Measurements from ENCODE around the gene CYB5R3. TPM values are rescaled to one million over a fixed set of nuclear protein-coding genes. Genes with fewer than 3 reads are reported as not detected.

Gene CYB5R3
- total and polyA plus RNA-seq, 2 donors (not counting 1 experiment from before 2014, with no cell fraction given) = 82.1 to 298 TPM

DNA sequence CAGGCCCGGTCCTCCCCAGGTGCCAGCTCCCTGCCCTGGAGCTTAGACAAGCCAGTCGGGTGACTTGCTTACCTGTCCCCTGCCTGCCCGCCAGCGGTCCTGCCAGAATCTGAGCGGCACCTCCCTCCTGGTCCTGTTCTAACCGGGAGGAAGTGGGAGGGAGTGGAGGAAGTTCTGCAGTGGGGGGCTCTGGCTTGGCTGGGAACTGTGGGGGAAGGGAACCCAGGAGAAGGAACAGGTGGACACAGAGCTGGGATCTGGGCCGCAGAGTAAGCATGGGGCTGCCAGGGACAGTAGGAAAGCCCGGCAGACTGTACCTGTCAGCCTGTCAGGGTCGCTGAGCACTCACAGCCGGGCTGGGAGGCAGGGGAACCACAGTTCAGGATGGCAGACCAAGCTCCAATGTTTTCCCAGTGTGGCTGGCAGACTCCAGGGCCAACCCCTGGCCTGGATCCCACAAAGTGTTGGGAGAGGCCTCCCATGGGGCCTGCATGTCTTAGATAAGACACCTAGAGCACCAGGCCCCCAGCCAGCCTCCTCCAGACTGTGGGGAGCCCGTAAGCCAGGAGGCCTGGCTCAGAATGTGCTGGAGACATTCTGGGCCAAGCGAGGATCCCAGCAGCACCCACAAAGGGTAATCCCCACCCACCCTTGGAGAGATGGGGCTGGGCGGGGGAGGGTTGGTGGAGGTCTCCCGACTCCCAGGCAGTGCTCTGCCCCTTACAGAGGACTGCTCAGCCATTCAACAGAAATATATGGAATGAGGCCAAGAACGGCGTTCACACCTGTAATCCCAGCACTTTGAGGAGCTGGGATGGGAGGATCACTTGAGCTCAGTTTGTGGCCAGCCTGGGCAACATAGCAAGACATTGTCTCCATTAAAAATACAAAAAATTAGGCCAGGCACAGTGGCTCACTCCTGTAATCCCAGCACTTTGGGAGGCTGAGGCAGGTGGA lies 2.3 kb downstream of the CYB5R3 start:
- H4K20me1 ChIP-seq (ENCODE audit: control insufficient read depth, extremely low read depth, insufficient read depth, low read length) = no peaks in the 10 kb centered on the region

DNA sequence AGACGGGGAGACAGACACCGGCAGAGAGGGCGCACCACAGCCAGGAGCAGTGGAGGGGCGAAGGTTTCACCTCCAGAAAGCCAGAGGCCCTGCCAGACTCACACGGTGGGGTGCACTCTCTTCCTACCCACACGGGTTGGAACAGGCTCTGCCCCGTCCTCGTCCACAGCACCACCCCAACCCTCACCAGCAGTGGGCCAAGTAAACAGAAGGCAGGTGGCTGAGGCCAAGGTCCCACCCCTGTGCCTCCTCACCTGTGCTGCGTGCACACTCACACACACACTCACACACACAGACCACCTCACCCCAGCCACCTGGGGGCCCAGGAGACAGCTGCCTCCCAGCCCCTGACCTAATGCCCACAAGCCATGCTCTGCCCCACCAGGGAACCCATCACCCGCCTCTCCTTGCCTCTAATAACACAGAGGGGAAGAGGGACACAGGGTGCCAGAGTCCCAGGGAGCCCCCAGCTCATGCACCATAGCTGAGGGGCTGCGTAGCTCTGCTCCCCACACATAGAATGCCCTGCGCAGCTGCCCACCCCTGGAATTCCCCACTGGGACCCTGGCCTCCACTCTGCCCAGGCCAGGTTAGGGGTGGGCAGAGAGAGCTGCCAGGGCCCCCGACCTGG lies 3.1 kb downstream of the CYB5R3 start:
- Histone ChIP-seq H3K9ac (ENCODE audit: insufficient read depth, low read length) (peak overlapping the region; percentile 37), H4K20me1 (ENCODE audit: control insufficient read depth, extremely low read depth, insufficient read depth, low read length) (no peaks in the 10 kb centered on the region)

More for the DNA sequence above, 2.3 kb downstream of the CYB5R3 start:
- H3K4me2 ChIP-seq (ENCODE audit: extremely low read depth, insufficient read depth, low read length) = peak overlapping the region; percentile 60
- no peak for TF ChIP-seq EZH2 (IDR thresholded peaks at IDR 0.05; ENCODE audit: low read length, missing control alignments)
- TF ChIP-seq, protein P1, sequence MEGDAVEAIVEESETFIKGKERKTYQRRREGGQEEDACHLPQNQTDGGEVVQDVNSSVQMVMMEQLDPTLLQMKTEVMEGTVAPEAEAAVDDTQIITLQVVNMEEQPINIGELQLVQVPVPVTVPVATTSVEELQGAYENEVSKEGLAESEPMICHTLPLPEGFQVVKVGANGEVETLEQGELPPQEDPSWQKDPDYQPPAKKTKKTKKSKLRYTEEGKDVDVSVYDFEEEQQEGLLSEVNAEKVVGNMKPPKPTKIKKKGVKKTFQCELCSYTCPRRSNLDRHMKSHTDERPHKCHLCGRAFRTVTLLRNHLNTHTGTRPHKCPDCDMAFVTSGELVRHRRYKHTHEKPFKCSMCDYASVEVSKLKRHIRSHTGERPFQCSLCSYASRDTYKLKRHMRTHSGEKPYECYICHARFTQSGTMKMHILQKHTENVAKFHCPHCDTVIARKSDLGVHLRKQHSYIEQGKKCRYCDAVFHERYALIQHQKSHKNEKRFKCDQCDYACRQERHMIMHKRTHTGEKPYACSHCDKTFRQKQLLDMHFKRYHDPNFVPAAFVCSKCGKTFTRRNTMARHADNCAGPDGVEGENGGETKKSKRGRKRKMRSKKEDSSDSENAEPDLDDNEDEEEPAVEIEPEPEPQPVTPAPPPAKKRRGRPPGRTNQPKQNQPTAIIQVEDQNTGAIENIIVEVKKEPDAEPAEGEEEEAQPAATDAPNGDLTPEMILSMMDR (conservative IDR thresholded peaks at IDR 0.05 in 1 of 2, IDR thresholded peaks at IDR 0.05 in 1 of 2; ENCODE audit: low read depth in 1 of 2, low read length in 2 of 2) = no peak
- peaks cover 32% of the 10 kb centered on the region for H3K4me1 ChIP-seq (ENCODE audit: control insufficient read depth, extremely low read depth, insufficient read depth, low read length)
- H3K4me3 ChIP-seq (replicated peaks in 1 of 4; ENCODE audit: control extremely low read depth in 1 of 4, insufficient read depth in 1 of 4, low read depth in 3 of 4, low read length in 4 of 4) = peak overlapping the region in 1 of 4 experiments; percentile 42
- H3K27me3 ChIP-seq (ENCODE audit: control insufficient read depth, insufficient read depth, low read length) = no peaks in the 10 kb centered on the region
- no peaks in the 10 kb centered on the region for H3K36me3 ChIP-seq (ENCODE audit: control insufficient read depth, insufficient read depth, low read length)
- H3K27ac ChIP-seq (ENCODE audit: insufficient read depth, low read length) = no peak overlapping the region
- H3K9ac ChIP-seq (ENCODE audit: insufficient read depth, low read length) = no peak overlapping the region
- H3K9me3 ChIP-seq (ENCODE audit: control insufficient read depth, insufficient read depth, low read depth, low read length) = no peaks in the 10 kb centered on the region
- DNase-seq (ENCODE audit: low read depth in 2 of 2) = peak in 1 of 2 donors; percentile 35
- no peak overlapping the region for H2AFZ ChIP-seq (ENCODE audit: low read length)
- peaks cover 68% of the 10 kb centered on the region for H3K79me2 ChIP-seq (ENCODE audit: control insufficient read depth, insufficient read depth, low read length)

More for the DNA sequence above, 3.1 kb downstream of the CYB5R3 start:
- peak overlapping the region; percentile 43 for H3K27ac ChIP-seq (ENCODE audit: insufficient read depth, low read length)
- TF ChIP-seq, protein P1 (conservative IDR thresholded peaks at IDR 0.05 in 1 of 2, IDR thresholded peaks at IDR 0.05 in 1 of 2; ENCODE audit: low read depth in 1 of 2, low read length in 2 of 2) = no peak
- TF ChIP-seq EZH2 (IDR thresholded peaks at IDR 0.05; ENCODE audit: low read length, missing control alignments) = no peak
- H3K79me2 ChIP-seq (ENCODE audit: control insufficient read depth, insufficient read depth, low read length) = peaks cover 74% of the 10 kb centered on the region
- no peak for DNase-seq (ENCODE audit: low read depth in 2 of 2)
- peak overlapping the region; percentile 60 for H3K4me2 ChIP-seq (ENCODE audit: extremely low read depth, insufficient read depth, low read length)
- no peaks in the 10 kb centered on the region for H3K36me3 ChIP-seq (ENCODE audit: control insufficient read depth, insufficient read depth, low read length)
- H3K9me3 ChIP-seq (ENCODE audit: control insufficient read depth, insufficient read depth, low read depth, low read length) = no peaks in the 10 kb centered on the region
- H2AFZ ChIP-seq (ENCODE audit: low read length) = no peak overlapping the region
- peaks cover 32% of the 10 kb centered on the region for H3K4me1 ChIP-seq (ENCODE audit: control insufficient read depth, extremely low read depth, insufficient read depth, low read length)
- H3K27me3 ChIP-seq (ENCODE audit: control insufficient read depth, insufficient read depth, low read length) = no peaks in the 10 kb centered on the region
- peak overlapping the region in 1 of 4 experiments; percentile 42 for H3K4me3 ChIP-seq (replicated peaks in 1 of 4; ENCODE audit: control extremely low read depth in 1 of 4, insufficient read depth in 1 of 4, low read depth in 3 of 4, low read length in 4 of 4)
